Karpas-422 (cell line): ENCODE data around the gene GBGT1. TPM values are rescaled to one million over a fixed set of nuclear protein-coding genes. Genes with fewer than 3 reads are reported as not detected.

Experiments
- DNase-seq: peaks from one replicate; pipeline ENCODE4 v3.0.0-alpha.2; 2015
- H2AFZ ChIP-seq: fragments of 200-600 bp; sonication (generic); 2 replicates; pipeline ENCODE4 v1.6.1; 2014; ENCODE audit warnings: antibody characterized with exemption, low read length, mixed read lengths
- H3K27ac ChIP-seq: fragments of 200-600 bp; sonication (generic); 2 replicates; pipeline ENCODE4 v1.5.1; 2014; ENCODE audit warnings: mild to moderate bottlenecking, low read length, moderate library complexity
- H3K27me3 ChIP-seq: fragments of 200-600 bp; sonication (generic); 2 replicates; pipeline ENCODE4 v1.6.1; 2014; ENCODE audit warnings: low read length, mixed read lengths
- H3K36me3 ChIP-seq: fragments of 200-600 bp; sonication (generic); 2 replicates; pipeline ENCODE4 v1.6.1; 2014; ENCODE audit warnings: low read length, mixed read lengths; ENCODE audit not compliant: insufficient read depth
- H3K4me1 ChIP-seq: fragments of 200-600 bp; sonication (generic); 2 replicates; pipeline ENCODE4 v1.6.1; 2014; ENCODE audit warnings: mild to moderate bottlenecking, low read length, mixed read lengths
- H3K4me2 ChIP-seq: fragments of 200-600 bp; sonication (generic); 2 replicates; pipeline ENCODE4 v1.6.1; 2014; ENCODE audit warnings: low read length, low read depth, mild to moderate bottlenecking; ENCODE audit not compliant: poor library complexity, severe bottlenecking
- H3K4me3 ChIP-seq: fragments of 200-600 bp; sonication (generic); 2 replicates; pipeline ENCODE4 v1.5.1; 2014; ENCODE audit warnings: mild to moderate bottlenecking, antibody characterized with exemption, low read length, mixed read lengths
- H3K79me2 ChIP-seq: fragments of 200-600 bp; sonication (generic); 2 replicates; pipeline ENCODE4 v1.6.1; 2014; ENCODE audit warnings: mild to moderate bottlenecking, low read length, mixed read lengths
- H3K9ac ChIP-seq: fragments of 200-600 bp; sonication (generic); 2 replicates; pipeline ENCODE4 v1.6.0; 2014; ENCODE audit warnings: low read length
- H3K9me2 ChIP-seq: fragments of 200-600 bp; sonication (generic), shearing (Covaris generic); replicated peaks from 2 replicates; pipeline ENCODE4 v1.6.0; 2014; ENCODE audit warnings: mild to moderate bottlenecking, low read length, moderate library complexity; ENCODE audit not compliant: insufficient read depth
- H3K9me3 ChIP-seq: fragments of 300-700, 200-600 bp; sonication (generic); 2 replicates; pipeline ENCODE4 v1.6.1; 2014; ENCODE audit warnings: low read length, mixed read lengths
- H4K20me1 ChIP-seq: fragments of 200-600 bp; sonication (generic); 2 replicates; pipeline ENCODE4 v1.6.1; 2014; ENCODE audit warnings: mild to moderate bottlenecking, antibody characterized with exemption, low read length, low read depth; ENCODE audit not compliant: insufficient read depth
- total RNA-seq: library from RNA; depleted of rRNA; stranded (reverse); fragments of >200 nt; shearing (Covaris generic); gene quantifications from 2 replicates; pipeline ENCODE4 v1.2.3, GENCODE V29; 2014; ENCODE audit warnings: low replicate concordance

Gene GBGT1
- total RNA-seq, 1 experiment from 2014 or later, result 5.2 TPM

DNA sequence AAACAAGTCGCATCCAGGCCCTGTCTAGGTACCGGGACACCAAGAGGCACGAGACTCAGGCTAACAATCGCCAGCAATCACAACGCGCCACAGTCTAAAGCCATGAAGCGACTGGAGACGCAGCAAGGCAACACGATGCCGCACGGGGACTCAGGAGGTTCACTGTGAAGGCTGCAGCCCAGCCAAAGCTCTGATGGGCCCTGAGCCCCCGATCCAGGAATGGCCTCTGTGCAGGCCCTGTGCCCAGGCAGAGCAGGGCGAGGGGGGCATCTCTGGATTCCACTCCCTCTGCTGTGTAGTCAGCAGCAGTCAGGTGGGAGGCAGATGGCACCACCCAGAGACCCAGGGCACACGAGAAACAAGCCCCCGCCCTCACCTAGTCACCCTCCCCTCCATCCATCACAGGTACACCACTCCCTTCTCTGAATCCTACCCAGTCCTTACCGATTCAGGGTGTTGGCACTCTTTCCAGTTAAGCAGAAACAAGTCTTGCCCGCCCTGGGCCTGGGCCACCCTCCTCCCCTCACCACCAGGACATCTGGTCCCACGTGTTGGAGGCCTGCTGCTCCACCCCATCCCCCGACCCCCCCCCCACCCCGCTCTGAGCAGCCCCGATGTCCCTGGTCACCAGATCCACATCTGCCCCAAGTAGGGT lies 43.7 kb downstream of the GBGT1 start:
- Histone ChIP-seq H4K20me1 (peaks cover 83% of the 10 kb centered on the region), H3K9me3 (no peaks in the 10 kb centered on the region), H3K4me3 (peak overlapping the region; percentile 67), H3K27ac (no peak overlapping the region), H3K36me3 (no peaks in the 10 kb centered on the region), H3K4me1 (peaks cover 84% of the 10 kb centered on the region), H3K9ac (peak overlapping the region; percentile 68), H2AFZ (no peak overlapping the region), H3K27me3 (no peaks in the 10 kb centered on the region), H3K9me2 (no peaks in the 10 kb centered on the region), H3K79me2 (peaks cover 69% of the 10 kb centered on the region), H3K4me2 (peak overlapping the region; percentile 89)
- DNase-seq, result no peak

DNA sequence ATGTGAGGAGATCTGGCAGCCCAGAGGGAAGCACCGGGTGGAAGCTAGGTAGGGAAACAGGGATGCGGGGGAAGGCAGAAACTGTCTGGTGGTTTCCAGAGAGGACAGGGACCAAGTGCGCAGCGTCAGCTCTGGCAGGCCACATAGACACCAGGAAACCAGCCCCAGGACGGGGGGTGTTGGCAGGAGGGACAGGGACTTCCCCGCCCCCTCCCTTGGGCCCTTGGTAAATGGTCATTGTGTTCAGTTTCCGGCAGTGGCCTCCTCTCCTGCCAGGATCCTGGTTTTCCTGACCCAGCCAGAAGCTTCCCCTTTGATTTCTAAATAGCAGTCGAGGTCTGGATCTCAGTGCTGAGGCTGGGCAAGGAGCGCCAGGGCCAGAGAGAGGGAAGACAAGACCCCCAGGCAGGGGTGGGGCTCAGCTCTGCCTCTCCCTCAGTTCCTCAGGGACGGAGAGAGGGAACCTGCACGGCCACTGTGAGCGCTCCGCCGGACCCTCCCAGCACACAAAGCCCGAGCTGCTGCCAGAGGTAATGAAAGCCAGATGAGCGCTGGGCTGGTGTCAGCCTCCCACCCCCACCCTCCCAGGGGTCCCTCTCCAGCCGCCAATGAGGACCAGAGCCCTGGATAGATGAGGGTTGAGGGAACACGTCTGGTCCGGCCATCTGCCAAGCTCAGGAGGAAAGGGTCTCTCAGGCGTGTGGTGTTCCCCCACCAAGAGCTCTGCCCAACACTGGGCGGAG lies 44.4 kb downstream of the GBGT1 start:
- no peak overlapping the region for H3K4me3 ChIP-seq
- H3K9me2 ChIP-seq, result no peaks in the 10 kb centered on the region
- H3K36me3 ChIP-seq, result no peaks in the 10 kb centered on the region
- H3K27ac ChIP-seq, result no peak overlapping the region
- H3K79me2 ChIP-seq, result peaks cover 69% of the 10 kb centered on the region
- H2AFZ ChIP-seq, result no peak overlapping the region
- no peaks in the 10 kb centered on the region for H3K9me3 ChIP-seq
- H4K20me1 ChIP-seq, result peaks cover 83% of the 10 kb centered on the region
- no peak overlapping the region for H3K4me2 ChIP-seq
- no peak for DNase-seq
- H3K27me3 ChIP-seq, result no peaks in the 10 kb centered on the region
- peaks cover 91% of the 10 kb centered on the region for H3K4me1 ChIP-seq
- peak overlapping the region; percentile 68 for H3K9ac ChIP-seq

DNA sequence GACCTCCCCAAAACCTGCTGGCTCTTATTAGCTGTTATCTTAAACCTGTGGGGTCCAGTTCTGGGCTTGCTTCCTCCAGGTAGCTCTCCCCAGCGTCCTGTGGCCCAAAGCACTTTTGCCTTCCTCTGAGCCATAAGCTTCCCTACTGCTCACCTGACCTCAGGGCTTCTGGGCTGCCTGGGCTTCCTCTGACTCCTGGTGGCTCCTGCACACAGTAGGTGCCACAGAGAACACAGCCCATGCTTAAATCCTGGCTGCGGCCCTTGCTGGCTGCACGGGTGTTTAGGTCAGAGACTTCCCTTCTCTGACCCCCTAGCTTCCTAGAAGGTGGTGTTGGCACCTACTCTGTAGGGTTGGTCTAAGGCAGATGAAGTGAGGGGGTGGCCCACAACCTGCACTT lies 45.1 kb downstream of the GBGT1 start:
- peak overlapping the region; percentile 13; the same call in 1 of the 2 replicates for H3K27ac ChIP-seq
- no peaks in the 10 kb centered on the region for H3K9me3 ChIP-seq
- H4K20me1 ChIP-seq, result peaks cover 85% of the 10 kb centered on the region
- H2AFZ ChIP-seq, result no peak overlapping the region
- no peaks in the 10 kb centered on the region for H3K36me3 ChIP-seq
- DNase-seq, result no peak
- no peaks in the 10 kb centered on the region for H3K27me3 ChIP-seq
- peak overlapping the region; percentile 6; the same call in 1 of the 2 replicates for H3K9ac ChIP-seq
- no peak overlapping the region for H3K4me2 ChIP-seq
- no peaks in the 10 kb centered on the region for H3K9me2 ChIP-seq
- peaks cover 96% of the 10 kb centered on the region for H3K4me1 ChIP-seq
- H3K4me3 ChIP-seq, result no peak overlapping the region
- peaks cover 73% of the 10 kb centered on the region for H3K79me2 ChIP-seq

DNA sequence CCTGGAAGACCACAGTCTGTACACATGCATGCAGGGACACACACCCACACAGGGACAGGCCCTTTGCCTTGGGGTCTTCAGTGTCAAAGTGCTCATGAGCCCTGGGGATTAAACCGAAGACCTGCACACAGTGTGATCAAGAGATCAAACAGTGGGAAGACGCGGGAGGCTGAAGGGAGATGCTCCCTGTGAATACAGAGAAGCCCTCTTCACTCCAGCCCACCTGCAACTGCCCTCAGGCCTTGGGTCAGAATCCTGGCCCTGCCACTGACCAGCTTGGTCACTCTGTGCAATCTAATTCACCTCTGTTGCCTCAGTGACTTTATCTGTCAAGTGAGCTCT lies 45.6 kb downstream of the GBGT1 start:
- Histone ChIP-seq H3K4me3 (no peak overlapping the region), H3K4me1 (peaks cover 95% of the 10 kb centered on the region), H3K27ac (no peak overlapping the region), H3K4me2 (no peak overlapping the region), H3K9ac (0 out of 2 replicates have a peak overlapping the region, but pooled peaks have one; percentile 13), H3K9me2 (no peaks in the 10 kb centered on the region), H3K79me2 (peaks cover 77% of the 10 kb centered on the region), H3K36me3 (no peaks in the 10 kb centered on the region), H3K27me3 (no peaks in the 10 kb centered on the region), H4K20me1 (peaks cover 86% of the 10 kb centered on the region), H2AFZ (no peak overlapping the region), H3K9me3 (no peaks in the 10 kb centered on the region)
- no peak for DNase-seq

DNA sequence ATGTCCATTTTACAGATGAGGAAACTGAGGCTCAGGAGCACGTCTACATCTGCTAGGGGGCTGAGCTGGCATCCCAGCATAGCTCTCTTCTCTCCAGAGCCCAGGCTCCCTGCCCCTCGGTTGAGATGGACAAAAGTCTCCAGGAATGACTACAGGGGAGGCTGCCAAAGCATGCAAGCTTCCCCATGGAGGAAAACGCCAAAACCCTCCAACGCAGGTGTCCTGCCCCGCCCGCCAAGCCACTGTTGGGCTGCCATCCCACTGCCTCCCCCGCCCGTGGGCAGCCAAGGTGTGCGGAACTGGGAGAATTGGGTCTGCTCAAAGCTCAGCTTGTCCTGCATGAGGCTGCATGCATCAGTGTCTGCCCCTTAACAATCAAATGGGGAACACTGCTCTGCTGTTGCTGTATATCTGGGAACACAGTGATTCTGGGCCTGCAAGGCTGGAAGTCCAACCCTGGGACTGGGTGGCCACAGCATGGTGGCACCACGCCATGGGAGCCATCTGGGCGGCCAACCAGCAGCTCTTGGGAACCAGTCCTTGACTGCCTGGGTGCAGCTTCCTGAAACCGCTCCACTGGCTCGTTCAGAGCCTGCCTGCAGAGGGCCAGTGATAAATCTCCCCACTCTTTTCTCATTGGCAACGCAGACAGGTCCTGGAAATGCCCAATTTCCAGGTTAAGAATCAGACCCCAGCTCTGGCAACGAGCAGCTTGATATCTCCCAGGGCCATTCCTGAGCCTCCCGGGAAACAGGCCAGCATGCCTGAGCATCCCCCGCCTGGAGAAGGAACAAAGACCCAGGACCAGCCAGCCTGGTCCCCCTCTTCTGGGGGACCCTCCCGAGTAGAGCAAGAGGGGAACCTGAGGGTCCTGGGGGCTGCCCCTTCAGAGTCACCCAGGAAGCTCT lies 46.2 kb downstream of the GBGT1 start:
- Histone ChIP-seq H3K4me1 (peaks cover 89% of the 10 kb centered on the region), H3K27me3 (no peaks in the 10 kb centered on the region), H3K36me3 (no peaks in the 10 kb centered on the region), H3K79me2 (peaks cover 83% of the 10 kb centered on the region), H3K9ac (peak overlapping the region; percentile 46; the same call in 1 of the 2 replicates), H3K4me3 (no peak overlapping the region), H2AFZ (no peak overlapping the region), H3K9me3 (no peaks in the 10 kb centered on the region), H3K9me2 (no peaks in the 10 kb centered on the region), H4K20me1 (peaks cover 93% of the 10 kb centered on the region), H3K27ac (no peak overlapping the region), H3K4me2 (peak overlapping the region; percentile 25)
- DNase-seq, result no peak

DNA sequence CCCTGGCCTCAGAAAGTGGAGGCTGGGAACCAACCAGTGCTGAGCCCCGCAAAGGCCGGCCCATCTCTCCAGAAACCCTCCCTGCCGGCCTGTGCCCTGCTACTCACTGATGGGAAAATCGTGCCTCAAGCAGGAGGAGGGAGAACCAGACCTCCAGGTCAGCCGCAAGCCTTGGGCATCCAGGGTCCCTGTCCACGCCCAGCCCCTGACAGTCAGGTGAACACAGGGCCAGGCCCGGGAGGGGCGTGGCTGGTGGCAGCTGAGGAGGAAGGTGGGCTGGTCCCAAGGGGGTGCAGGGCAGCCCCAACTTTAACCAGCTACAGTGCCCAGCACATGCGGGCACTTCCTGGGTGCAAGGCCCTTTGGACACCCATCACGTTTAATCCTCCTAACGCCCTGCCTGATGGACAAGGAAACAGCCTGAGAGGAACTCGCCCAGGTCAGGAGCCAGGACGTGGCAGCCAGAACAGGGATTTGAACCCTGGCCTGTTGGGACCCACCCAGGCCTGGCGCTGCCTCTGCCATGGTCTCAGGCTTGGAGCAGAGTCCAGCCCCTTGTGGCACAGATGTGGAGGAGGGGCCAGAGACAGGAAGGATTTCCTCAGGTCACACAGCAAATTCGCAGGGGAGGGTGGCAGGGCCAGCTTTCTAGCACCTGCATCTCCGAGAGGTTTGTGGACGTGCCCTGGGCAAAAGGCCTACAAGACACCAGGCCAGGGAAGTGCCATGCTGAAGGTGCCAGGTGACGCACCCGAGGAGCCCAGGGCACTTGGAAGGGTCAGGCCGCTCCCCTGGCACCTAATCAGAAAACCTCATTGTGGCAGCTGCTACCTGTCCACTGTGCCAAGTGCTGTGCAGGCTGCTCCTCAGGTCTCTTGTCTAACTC lies 47.1 kb downstream of the GBGT1 start:
- Histone ChIP-seq H2AFZ (no peak overlapping the region), H3K79me2 (peaks cover 92% of the 10 kb centered on the region), H3K4me2 (peak overlapping the region; percentile 61), H3K4me1 (peaks cover 79% of the 10 kb centered on the region), H3K9ac (peak overlapping the region; percentile 46), H3K27ac (no peak overlapping the region), H4K20me1 (peaks cover 90% of the 10 kb centered on the region), H3K36me3 (no peaks in the 10 kb centered on the region), H3K9me3 (no peaks in the 10 kb centered on the region), H3K4me3 (no peak overlapping the region), H3K27me3 (no peaks in the 10 kb centered on the region), H3K9me2 (no peaks in the 10 kb centered on the region)
- DNase-seq, result no peak

DNA sequence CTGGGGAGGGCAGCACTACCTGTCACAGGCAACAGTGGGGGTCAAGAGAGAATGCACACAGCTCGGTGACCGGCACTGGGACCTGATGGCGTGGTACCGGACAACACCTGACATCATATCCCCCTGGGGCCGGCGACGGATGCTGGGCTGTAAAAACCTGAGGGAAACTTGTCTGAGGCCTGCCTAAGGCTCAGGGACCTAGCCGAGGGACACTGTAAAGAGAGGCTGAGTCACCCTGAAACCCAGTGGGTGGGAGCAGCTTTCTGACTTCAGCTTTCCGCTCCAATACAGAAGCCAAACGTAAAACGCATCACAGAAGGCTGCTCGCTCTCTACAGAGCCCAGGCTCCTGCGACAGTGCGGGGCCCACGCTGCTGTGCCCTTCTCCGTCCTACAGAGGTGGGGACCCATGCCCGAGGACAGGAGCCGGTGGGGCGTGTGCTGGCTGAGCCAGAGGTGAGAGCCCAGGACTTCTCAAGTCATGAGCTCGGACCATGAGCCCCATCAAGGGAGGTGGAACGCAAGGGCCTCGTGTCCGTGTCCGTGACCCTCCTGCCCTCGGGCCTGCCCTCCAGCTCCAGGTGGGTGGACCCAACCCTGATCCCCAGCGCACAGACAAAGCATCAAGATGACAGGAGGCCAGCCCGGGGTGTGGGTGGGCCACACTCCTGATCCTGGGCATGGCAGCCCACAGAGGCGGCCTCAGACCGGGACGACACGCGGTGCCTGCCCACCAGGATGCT lies 47.9 kb downstream of the GBGT1 start:
- peaks cover 91% of the 10 kb centered on the region for H3K79me2 ChIP-seq
- peaks cover 87% of the 10 kb centered on the region for H4K20me1 ChIP-seq
- H3K4me1 ChIP-seq, result peaks cover 75% of the 10 kb centered on the region
- H3K9me2 ChIP-seq, result no peaks in the 10 kb centered on the region
- H3K9ac ChIP-seq, result peak overlapping the region; percentile 46
- DNase-seq, result peak; percentile 58
- no peaks in the 10 kb centered on the region for H3K36me3 ChIP-seq
- H2AFZ ChIP-seq, result no peak overlapping the region
- H3K4me3 ChIP-seq, result peak overlapping the region; percentile 33; the same call in 1 of the 2 replicates
- H3K27ac ChIP-seq, result peak overlapping the region; percentile 64
- peak overlapping the region; percentile 61 for H3K4me2 ChIP-seq
- no peaks in the 10 kb centered on the region for H3K27me3 ChIP-seq
- no peaks in the 10 kb centered on the region for H3K9me3 ChIP-seq
